ENCODE measurements around the gene PRSS38.

Gene PRSS38

DNA sequence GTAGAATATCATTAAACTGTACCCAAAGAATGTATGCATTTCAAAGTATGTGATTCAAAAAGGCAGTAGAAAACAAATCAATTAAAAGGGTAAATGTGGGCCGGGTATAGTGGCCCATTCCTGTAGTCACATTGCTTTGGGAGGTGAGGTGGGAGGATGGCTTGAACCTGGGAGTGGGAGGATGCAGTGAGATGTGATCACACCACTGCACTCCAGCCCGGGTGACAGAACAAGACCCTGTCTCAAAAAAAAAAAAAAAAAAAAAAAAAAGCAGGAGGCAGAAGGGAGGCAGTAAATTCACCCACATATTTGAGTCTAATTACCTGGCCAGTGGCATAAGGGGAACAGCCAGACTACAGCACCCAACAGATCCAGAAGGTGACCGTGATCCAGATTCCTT is 17.9 kb upstream of the PRSS38 start:
- no peaks in the 10 kb centered on the region for H3K36me3 ChIP-seq (ENCODE audit: control insufficient read depth, low read depth, low read length)
- peaks cover 10% of the 10 kb centered on the region for H3K4me1 ChIP-seq (ENCODE audit: control insufficient read depth, low read depth, low read length)
- H3K27ac ChIP-seq (ENCODE audit: low read length), result no peak overlapping the region
- H3K9me3 ChIP-seq (ENCODE audit: control insufficient read depth, low read depth, low read length), result no peaks in the 10 kb centered on the region
- H3K27me3 ChIP-seq (ENCODE audit: control insufficient read depth, insufficient read depth, low read length), result no peaks in the 10 kb centered on the region
- no peak overlapping the region for H3K4me3 ChIP-seq (ENCODE audit: low read length)
- no peak overlapping the region for H3K9ac ChIP-seq (ENCODE audit: low read length)

DNA sequence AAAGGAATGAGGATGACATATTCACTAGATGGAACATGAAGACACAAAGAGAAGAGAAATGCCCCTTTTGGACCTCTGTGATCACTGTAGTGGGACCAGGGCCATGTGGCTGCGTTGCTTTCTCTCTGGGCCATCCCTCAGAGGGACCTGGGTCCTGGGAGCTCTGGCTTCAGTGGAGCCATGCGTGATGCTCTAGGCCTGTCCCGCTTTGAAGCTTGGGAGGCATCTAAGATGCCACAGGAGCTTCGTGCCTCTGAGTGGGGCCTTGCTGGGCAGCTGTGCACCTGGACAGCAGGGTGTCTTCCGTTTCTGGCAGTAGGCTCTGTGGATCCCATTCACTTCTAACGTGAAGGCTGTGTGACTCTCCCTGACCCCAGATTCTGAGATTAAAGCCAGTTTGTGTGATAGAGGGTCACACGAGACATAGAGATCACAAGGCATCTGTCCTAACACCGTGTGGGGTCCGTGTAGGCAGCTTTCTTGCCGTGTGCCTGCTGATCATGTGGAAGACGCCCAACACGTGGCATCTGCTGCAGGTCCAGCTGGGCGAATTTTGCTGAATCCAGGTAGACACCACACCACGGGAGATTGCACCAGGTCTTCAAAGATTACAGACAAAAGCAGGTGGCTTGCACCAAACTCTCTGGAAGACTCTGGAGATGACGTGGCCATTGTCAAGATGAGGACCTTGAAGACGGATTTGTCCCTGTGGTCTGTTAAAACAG is 17.2 kb upstream of the PRSS38 start:
- no peak overlapping the region for H3K4me3 ChIP-seq (ENCODE audit: low read length)
- H3K9ac ChIP-seq (ENCODE audit: low read length), result no peak overlapping the region
- no peaks in the 10 kb centered on the region for H3K9me3 ChIP-seq (ENCODE audit: control insufficient read depth, low read depth, low read length)
- H3K27ac ChIP-seq (ENCODE audit: low read length), result no peak overlapping the region
- H3K4me1 ChIP-seq (ENCODE audit: control insufficient read depth, low read depth, low read length), result peaks cover 10% of the 10 kb centered on the region
- no peaks in the 10 kb centered on the region for H3K36me3 ChIP-seq (ENCODE audit: control insufficient read depth, low read depth, low read length)
- H3K27me3 ChIP-seq (ENCODE audit: control insufficient read depth, insufficient read depth, low read length), result no peaks in the 10 kb centered on the region

DNA sequence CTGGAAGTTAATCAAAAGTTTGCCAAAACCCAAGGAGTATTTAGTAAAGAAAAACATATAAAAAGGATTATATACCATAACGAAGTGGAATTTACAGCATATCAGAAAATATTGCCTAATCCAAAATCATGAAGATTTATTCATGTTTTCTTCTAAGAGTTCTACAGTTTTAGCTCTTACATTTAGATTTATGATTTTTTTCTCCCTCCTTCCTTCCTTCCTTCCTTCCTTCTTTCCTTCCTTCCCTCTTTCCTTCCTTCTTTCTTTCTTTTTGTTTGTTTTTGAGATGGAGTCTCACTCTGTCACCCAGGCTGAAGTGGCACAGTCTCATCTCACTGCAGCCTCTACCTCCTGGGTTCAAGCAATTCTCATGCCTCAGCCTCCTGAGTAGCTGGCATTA is 15.7 kb upstream of the PRSS38 start:
- H3K9me3 ChIP-seq (ENCODE audit: control insufficient read depth, low read depth, low read length), result no peaks in the 10 kb centered on the region
- H3K27ac ChIP-seq (ENCODE audit: low read length), result no peak overlapping the region
- H3K27me3 ChIP-seq (ENCODE audit: control insufficient read depth, insufficient read depth, low read length), result no peaks in the 10 kb centered on the region
- no peaks in the 10 kb centered on the region for H3K4me1 ChIP-seq (ENCODE audit: control insufficient read depth, low read depth, low read length)
- H3K9ac ChIP-seq (ENCODE audit: low read length), result no peak overlapping the region
- H3K36me3 ChIP-seq (ENCODE audit: control insufficient read depth, low read depth, low read length), result no peaks in the 10 kb centered on the region
- no peak overlapping the region for H3K4me3 ChIP-seq (ENCODE audit: low read length)

DNA sequence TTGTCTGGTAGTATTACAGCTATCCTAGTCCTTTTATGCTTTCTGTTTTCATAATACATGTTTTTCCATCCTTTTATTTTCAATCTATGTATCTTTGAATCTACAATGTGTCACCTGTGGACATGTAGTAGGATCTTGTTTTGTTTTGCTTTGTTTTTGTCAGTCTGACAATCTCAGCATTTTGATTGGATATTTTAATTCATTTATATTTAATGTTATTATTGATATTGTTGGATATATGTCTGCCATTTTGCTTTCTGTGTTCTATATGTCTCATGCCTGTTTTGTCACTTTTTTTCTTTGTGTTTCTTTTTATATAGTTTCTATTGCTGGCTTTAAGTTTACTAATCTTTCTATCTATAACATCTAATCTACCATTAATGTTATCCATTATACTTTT is 11.5 kb upstream of the PRSS38 start:
- no peaks in the 10 kb centered on the region for H3K9me3 ChIP-seq (ENCODE audit: control insufficient read depth, low read depth, low read length)
- no peak overlapping the region for H3K4me3 ChIP-seq (ENCODE audit: low read length)
- no peak overlapping the region for H3K9ac ChIP-seq (ENCODE audit: low read length)
- no peak overlapping the region for H3K27ac ChIP-seq (ENCODE audit: low read length)
- no peaks in the 10 kb centered on the region for H3K36me3 ChIP-seq (ENCODE audit: control insufficient read depth, low read depth, low read length)
- H3K27me3 ChIP-seq (ENCODE audit: control insufficient read depth, insufficient read depth, low read length), result no peaks in the 10 kb centered on the region
- H3K4me1 ChIP-seq (ENCODE audit: control insufficient read depth, low read depth, low read length), result no peaks in the 10 kb centered on the region

DNA sequence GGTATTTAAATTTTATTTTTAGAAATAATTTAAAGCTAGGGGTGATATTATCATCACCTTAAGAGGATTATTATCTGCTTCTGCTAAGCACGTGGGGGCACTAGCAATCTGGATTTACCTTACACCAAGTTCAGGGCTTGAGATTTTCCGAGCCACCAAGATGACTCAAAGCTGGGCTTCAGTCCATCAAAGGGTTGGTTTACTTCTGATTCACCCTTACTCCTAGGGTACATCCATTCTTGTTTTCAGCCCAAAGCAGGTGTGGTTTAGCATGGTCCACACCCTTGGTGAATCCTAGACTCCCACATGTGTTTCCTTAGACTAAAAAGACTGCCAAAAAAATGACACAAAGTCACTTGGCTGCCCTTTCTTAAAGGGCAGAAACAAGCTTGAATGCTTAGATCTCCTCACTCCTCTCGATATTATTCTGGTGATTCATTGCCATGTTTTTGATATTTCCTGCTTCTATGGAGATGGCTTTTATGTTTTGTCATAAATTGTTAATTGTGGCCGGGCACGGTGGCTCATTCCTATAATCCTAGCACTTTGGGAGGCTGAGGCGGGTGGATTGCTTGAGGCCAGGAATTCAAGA is 9.8 kb upstream of the PRSS38 start:
- H3K27me3 ChIP-seq (ENCODE audit: control insufficient read depth, insufficient read depth, low read length), result no peaks in the 10 kb centered on the region
- no peak overlapping the region for H3K9ac ChIP-seq (ENCODE audit: low read length)
- no peaks in the 10 kb centered on the region for H3K36me3 ChIP-seq (ENCODE audit: control insufficient read depth, low read depth, low read length)
- H3K4me3 ChIP-seq (ENCODE audit: low read length), result no peak overlapping the region
- H3K9me3 ChIP-seq (ENCODE audit: control insufficient read depth, low read depth, low read length), result no peaks in the 10 kb centered on the region
- no peak overlapping the region for H3K27ac ChIP-seq (ENCODE audit: low read length)
- no peaks in the 10 kb centered on the region for H3K4me1 ChIP-seq (ENCODE audit: control insufficient read depth, low read depth, low read length)

DNA sequence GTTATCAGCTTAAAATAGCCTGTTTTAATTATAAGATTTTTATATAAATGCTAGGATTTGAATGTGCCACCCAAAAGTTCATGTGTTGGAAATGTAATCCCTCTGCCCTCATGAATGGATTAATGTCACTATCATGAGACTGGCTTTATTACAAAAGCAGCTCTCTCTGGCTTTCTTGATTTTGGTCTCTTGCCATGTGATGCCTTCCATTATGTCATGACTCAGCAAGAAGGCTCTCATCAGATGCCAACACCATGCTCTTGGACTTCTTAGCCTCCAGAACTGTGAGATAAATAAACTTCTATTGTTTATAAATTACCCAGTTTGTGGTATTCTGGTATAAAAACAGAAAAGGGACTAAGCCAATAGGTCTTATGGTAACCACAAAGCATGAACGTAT is 6.9 kb upstream of the PRSS38 start:
- Histone ChIP-seq H3K36me3 (ENCODE audit: control insufficient read depth, low read depth, low read length) (no peaks in the 10 kb centered on the region), H3K4me3 (ENCODE audit: low read length) (no peak overlapping the region), H3K27ac (ENCODE audit: low read length) (no peak overlapping the region), H3K4me1 (ENCODE audit: control insufficient read depth, low read depth, low read length) (no peaks in the 10 kb centered on the region), H3K27me3 (ENCODE audit: control insufficient read depth, insufficient read depth, low read length) (no peaks in the 10 kb centered on the region), H3K9me3 (ENCODE audit: control insufficient read depth, low read depth, low read length) (peaks cover 13% of the 10 kb centered on the region), H3K9ac (ENCODE audit: low read length) (no peak overlapping the region)

DNA sequence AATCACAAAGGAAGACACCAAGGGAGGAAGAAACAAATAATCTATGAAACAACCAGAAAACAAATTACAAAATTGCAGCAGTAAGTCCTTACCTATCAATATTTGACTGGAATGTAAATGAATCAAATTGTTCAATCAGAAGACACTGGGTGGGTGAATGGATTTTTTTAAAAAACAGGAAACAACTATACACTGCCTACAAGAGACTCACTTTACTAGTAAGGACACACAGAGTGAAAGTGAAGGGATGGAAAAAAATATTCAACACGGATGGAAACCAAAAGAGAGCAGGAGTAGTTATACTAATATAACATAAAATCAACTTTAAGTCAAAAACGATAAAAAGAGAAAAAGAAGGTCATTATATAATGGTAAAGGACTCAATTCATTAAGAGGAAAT is 6.4 kb upstream of the PRSS38 start:
- H3K9ac ChIP-seq (ENCODE audit: low read length), result no peak overlapping the region
- H3K36me3 ChIP-seq (ENCODE audit: control insufficient read depth, low read depth, low read length), result no peaks in the 10 kb centered on the region
- peaks cover 13% of the 10 kb centered on the region for H3K9me3 ChIP-seq (ENCODE audit: control insufficient read depth, low read depth, low read length)
- no peaks in the 10 kb centered on the region for H3K27me3 ChIP-seq (ENCODE audit: control insufficient read depth, insufficient read depth, low read length)
- H3K4me1 ChIP-seq (ENCODE audit: control insufficient read depth, low read depth, low read length), result no peaks in the 10 kb centered on the region
- H3K27ac ChIP-seq (ENCODE audit: low read length), result no peak overlapping the region
- H3K4me3 ChIP-seq (ENCODE audit: low read length), result no peak overlapping the region

DNA sequence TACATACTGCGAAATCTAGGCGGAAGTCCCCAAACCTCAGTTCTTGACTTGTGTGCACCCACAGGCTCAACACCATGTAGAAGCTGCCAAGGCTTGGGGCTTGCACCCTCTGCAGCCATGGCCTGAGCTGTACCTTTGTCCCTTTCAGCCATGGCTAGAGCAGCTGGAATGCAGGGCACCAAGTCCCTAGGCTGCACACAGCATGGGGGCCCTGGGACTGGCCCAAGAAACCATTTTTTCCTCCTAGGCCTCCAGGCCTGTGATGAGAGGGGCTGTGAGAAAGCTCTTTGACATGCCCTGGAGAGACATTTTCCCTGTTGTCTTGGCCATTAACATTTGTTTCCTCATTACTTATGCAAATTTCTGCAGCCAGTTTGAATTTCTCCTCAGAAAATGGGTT is 1.5 kb upstream of the PRSS38 start:
- peaks cover 18% of the 10 kb centered on the region for H3K9me3 ChIP-seq (ENCODE audit: control insufficient read depth, low read depth, low read length)
- H3K4me1 ChIP-seq (ENCODE audit: control insufficient read depth, low read depth, low read length), result no peaks in the 10 kb centered on the region
- H3K4me3 ChIP-seq (ENCODE audit: low read length), result no peak overlapping the region
- no peak overlapping the region for H3K27ac ChIP-seq (ENCODE audit: low read length)
- H3K36me3 ChIP-seq (ENCODE audit: control insufficient read depth, low read depth, low read length), result no peaks in the 10 kb centered on the region
- H3K9ac ChIP-seq (ENCODE audit: low read length), result no peak overlapping the region
- no peaks in the 10 kb centered on the region for H3K27me3 ChIP-seq (ENCODE audit: control insufficient read depth, insufficient read depth, low read length)

DNA sequence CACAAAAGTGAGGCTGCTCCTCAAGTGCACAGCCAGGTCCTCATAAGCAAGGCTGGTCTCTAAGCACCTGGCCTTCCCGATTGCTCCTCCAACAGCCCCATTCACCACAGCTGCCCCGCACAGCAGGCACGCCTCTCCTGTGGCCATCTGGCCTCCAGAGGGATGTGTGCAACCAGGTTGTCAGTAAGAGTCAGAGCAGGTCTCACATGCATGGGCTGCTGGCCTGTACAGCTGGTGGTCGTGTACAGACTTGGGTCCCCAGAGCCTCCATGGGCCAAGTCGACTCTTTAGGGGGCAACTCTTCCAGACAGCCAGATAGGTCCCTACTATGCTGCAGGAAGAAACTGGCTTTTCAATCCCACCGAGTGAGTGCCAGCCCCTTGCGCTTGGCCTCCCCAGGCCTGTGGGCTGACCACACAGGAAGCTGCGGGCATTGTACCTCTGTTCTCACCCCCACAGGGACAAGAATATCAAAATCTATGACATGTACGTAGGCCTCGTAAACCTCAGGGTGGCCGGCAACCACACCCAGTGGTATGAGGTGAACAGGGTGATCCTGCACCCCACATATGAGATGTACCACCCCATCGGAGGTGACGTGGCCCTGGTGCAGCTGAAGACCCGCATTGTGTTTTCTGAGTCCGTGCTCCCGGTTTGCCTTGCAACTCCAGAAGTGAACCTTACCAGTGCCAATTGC is 1.4 kb downstream of the PRSS38 start:
- Histone ChIP-seq H3K4me3 (ENCODE audit: low read length) (no peak overlapping the region), H3K9ac (ENCODE audit: low read length) (no peak overlapping the region), H3K36me3 (ENCODE audit: control insufficient read depth, low read depth, low read length) (no peaks in the 10 kb centered on the region), H3K9me3 (ENCODE audit: control insufficient read depth, low read depth, low read length) (peaks cover 12% of the 10 kb centered on the region), H3K27me3 (ENCODE audit: control insufficient read depth, insufficient read depth, low read length) (no peaks in the 10 kb centered on the region), H3K27ac (ENCODE audit: low read length) (no peak overlapping the region), H3K4me1 (ENCODE audit: control insufficient read depth, low read depth, low read length) (no peaks in the 10 kb centered on the region)

DNA sequence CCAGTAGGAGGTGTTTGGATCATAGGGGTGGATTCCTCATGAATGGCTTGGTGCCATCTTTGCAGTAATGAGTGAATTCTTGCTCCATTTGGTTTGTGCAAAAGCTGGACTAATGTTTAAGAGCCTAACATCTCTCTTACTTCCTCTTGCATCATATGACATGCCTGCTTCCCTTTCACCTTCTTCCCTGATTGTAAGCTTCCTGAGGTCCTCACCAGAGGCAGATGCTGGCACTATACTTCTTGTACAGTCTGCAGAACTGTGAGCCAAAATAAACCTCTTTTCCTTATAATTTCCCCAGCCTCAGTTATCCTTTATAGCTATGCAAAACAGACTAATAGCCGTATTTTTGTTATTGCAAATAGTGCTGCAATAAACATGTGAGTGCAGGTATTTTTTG is 8.1 kb downstream of the PRSS38 start:
- Histone ChIP-seq H3K27ac (ENCODE audit: low read length) (no peak overlapping the region), H3K4me1 (ENCODE audit: control insufficient read depth, low read depth, low read length) (no peaks in the 10 kb centered on the region), H3K9ac (ENCODE audit: low read length) (no peak overlapping the region), H3K36me3 (ENCODE audit: control insufficient read depth, low read depth, low read length) (no peaks in the 10 kb centered on the region), H3K4me3 (ENCODE audit: low read length) (no peak overlapping the region), H3K9me3 (ENCODE audit: control insufficient read depth, low read depth, low read length) (no peaks in the 10 kb centered on the region), H3K27me3 (ENCODE audit: control insufficient read depth, insufficient read depth, low read length) (no peaks in the 10 kb centered on the region)

DNA sequence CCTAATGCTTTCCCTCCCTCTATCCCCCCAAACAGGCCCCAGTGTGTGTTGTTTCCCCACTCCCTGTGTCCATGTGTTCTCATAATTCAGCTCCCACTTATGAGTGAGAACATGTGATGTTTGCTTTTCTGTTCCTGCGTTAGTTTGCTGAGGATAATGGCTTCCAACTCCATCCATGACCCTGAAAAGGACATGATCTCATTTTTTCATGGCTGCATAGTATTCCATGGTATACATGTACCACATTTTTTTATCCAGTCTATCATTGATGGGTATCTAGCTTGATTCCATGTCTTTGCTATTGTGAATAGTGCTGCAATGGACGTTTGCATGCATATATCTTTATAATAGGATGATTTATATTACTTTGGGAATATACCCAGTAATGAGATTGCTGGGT is 8.7 kb downstream of the PRSS38 start:
- Histone ChIP-seq H3K27ac (ENCODE audit: low read length) (no peak overlapping the region), H3K9me3 (ENCODE audit: control insufficient read depth, low read depth, low read length) (no peaks in the 10 kb centered on the region), H3K4me1 (ENCODE audit: control insufficient read depth, low read depth, low read length) (no peaks in the 10 kb centered on the region), H3K4me3 (ENCODE audit: low read length) (no peak overlapping the region), H3K27me3 (ENCODE audit: control insufficient read depth, insufficient read depth, low read length) (no peaks in the 10 kb centered on the region), H3K9ac (ENCODE audit: low read length) (no peak overlapping the region), H3K36me3 (ENCODE audit: control insufficient read depth, low read depth, low read length) (no peaks in the 10 kb centered on the region)

DNA sequence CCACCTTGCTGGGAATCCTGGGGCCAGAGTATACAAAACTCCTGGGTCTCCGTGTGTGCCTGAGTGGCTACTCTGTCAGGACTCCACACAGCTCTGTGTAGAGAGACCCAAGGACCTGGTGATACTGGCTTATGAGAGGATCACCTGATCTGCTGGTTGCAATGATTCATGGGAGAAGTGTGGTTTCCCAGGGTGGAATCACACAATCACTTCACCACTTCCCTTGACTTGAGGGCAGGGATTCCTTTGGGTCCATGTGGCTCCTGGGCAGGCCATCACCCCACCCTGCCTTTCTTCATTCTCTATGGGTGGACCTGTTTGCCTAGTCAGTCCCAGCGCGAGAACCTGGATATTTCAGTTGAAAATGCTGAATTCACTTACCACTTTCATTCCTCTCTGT is 13.3 kb downstream of the PRSS38 start:
- Histone ChIP-seq H3K27ac (ENCODE audit: low read length) (no peak overlapping the region), H3K9me3 (ENCODE audit: control insufficient read depth, low read depth, low read length) (no peaks in the 10 kb centered on the region), H3K36me3 (ENCODE audit: control insufficient read depth, low read depth, low read length) (no peaks in the 10 kb centered on the region), H3K4me1 (ENCODE audit: control insufficient read depth, low read depth, low read length) (no peaks in the 10 kb centered on the region), H3K9ac (ENCODE audit: low read length) (no peak overlapping the region), H3K4me3 (ENCODE audit: low read length) (no peak overlapping the region), H3K27me3 (ENCODE audit: control insufficient read depth, insufficient read depth, low read length) (no peaks in the 10 kb centered on the region)

Measured in iPS-18a (cell line).